Islet of Langerhans (tissue), 1 donor: ENCODE data around the gene ARHGEF18.
"Not testable (repeated sequence)": the region's sequence is repeated elsewhere in the genome, so short reads cannot be mapped to it uniquely, and the experiment has no call there.

ENCODE experiments used
- FAIRE-seq: peaks from one replicate; lab custom pipeline; 2011; peaks lifted over from hg19 to GRCh38; lab: Jason Lieb, UNC

The ARHGEF18 gene

DNA sequence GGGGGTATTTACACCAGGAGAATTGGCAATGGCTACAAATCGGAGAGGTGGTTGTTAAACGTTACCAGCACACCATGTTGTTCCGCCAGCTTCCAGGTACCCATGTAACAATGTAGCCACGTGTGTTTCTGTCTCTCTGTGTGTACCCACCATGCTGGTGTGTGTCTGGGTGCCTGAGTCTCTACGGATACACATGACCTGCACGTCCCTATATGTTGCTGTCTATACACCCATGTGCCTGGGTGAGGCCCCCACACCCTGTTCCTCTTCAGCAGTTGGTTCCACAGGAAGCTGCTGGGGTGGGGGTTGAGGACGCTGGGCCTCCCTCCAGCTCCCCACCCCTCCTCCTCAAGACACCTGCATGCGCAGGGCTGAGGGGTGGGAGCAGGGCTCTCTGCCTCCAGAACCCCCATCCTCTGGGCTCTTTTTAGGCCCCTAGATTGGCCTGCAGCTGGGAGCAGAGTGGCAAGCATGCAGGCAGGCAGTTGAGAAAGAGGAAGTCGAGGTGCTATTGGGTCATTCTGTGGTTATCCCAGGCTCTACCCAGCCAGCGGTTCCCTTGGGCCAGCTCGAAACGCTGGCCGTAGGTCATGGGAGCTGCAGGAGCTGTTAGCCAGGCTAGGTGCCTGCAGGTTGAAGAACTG, at the start of gene ARHGEF18:
Gene ARHGEF18, plus strand, starts transcription at position 351 of the 644 bp plus-strand sequence. CDS start 13,954 bp downstream, outside the sequence.
- FAIRE-seq, result no peak

DNA sequence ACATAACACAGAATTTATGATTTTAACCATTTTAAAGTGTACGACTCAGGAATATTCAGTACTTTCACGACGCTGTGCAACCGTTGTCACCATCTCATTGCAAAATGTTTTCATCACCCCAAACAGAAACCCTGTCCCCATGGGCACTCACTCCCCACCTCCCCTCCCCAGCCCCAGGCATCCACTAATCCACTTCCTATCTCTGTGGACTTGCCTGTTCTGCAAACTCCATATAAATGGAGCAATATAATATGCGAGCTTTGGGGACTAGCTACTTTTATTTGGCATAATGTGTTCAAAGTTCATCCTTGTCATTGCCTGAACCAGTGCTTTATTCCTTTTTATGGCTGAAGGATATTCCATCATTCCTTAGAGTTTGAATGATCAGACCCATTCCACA, 47.2 kb upstream of the ARHGEF18 start:
- no peak for FAIRE-seq

DNA sequence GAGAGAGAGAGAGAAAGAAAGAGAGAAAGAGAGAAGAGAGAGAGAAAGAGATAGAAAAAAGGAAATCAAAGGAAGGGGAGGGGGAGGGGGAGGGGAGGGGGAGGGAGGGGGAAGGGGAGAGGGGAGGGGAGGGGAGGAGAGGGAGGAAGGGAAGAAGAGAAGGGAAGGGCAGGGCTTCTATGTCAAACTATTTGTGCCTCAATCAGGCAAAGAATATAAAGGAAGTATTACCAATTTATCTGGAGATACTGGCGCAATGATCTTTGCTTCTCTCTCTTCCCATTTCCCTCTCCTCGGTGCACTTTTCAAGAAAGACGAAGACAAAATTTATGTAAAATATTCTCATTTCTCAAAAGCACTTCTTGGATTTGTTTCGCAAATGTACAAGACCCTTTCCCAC, 45.3 kb upstream of the ARHGEF18 start:
- no peak for FAIRE-seq

DNA sequence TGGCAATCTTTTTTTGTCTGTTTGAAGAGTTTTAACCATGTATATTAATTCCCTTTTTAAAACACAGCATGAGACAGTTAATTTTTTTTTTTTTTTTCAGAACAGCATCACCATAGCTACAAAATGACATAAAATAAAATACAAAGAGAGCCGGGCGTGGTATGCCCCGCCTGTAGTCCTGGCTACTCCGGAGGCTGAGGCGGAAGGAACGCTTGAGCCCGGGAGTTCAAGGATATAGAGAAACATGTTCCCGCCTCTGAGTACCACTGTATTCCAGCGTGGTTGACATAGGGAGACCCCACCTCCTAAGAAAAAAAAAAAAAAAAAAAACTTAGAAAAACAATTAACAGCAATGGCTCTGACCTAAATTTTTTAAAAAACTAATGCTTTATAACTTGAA, 44.5 kb upstream of the ARHGEF18 start:
- no peak for FAIRE-seq

DNA sequence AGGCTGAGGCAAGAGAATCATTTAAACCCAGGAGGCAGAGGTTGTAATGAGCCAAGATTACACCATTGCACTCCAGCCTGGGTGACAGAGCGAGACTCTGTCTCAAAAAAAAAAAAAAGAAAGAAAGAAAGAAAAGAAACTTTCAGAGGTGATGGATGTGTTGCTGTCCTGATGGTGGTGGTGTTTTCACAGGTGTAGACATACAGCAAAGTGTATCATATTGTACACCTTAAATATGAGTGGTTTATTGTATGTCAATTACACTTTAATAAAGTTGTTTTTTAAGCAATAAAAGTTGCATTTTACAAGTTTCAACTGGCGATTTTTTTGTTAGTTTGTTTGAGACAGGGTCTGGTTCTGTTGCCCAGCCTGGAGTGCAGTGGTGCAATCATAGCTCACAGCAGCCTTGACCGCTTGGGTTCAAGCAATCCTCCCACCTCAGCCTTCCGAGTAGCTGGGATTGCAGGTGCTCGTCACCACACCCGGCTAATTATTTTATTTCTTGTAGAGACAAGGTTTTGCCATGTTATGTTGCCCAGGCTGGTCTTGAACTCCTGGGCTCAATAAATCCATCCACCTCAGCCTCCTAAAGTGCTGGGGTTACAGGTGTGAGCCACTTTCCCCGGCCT, 41.0 kb upstream of the ARHGEF18 start:
- FAIRE-seq, result no peak

DNA sequence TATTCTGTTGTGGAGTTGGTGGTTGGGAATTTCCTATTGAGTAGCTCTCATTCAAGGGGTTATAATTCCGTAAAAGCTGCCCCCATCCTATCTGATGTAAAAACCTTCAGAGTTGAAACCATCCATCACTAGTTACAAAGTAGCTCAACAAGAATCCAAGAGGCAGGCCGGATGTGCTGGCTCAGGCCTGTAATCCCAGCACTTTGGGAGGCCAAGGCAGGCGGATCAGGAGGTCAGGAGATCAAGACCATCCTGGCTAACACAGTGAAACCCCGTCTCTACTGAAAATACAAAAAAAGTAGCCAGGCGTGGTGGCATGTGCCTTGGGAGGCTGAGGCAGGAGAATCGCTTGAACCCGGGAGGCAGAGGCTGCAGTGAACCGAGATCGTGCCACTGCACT, 40.4 kb upstream of the ARHGEF18 start:
- not testable (repeated sequence) for FAIRE-seq

DNA sequence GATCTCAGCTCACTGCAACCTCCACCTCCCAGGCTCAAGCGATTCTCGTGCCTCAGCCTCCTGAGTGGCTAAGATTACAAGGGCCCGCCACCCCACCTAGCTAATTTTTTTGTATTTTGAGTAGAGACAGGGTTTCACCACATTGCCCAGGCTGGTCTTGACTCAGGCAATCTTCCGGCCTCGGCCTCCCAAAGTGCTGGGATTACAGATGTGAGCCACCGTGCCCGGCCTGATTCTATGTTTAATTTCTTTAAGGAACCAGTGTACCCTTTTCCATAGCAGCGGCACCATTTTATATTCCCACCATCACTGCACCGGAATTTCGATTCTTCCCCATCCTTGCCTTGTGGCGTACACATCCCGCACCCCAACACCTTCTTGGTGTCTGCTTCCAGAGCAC, 36.8 kb upstream of the ARHGEF18 start:
- no peak for FAIRE-seq

DNA sequence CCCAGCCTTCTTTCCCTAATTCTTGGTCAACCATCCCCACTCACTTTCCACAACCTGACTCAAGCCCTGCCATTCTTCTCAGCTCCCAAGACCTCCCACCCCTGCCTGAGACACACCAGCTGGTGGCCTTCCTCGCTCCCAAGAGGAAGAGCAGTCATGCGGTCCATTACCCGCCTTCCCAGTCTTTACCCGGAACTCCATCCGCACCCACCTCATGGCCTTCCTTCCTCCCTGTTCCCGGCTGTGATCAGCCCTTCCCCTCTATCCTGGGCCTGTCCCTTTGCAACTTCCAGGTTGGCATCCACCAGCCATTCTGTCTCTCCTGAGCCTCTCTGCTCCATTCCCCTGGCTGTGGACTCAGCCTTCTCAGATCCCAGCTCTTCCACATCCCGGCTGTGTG, 35.9 kb upstream of the ARHGEF18 start:
- no peak for FAIRE-seq

DNA sequence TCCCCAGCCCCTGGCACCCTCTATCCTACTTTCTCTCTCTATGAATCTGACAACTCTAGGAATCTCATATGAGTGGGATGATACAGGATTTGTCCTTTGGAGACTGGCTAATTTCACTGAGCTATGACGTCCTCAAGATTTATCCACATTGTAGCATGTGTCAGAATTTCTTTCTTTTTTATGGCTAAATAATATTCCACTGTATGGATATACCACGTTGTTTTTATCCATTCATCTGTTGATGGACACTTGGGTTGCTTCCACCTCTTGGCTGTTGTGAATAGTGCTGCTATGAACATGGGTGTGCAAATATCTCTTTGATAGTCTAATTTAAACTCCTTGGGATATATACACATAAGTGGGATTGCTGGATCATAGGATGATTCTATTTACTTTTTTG, 30.6 kb upstream of the ARHGEF18 start:
- FAIRE-seq, result no peak

DNA sequence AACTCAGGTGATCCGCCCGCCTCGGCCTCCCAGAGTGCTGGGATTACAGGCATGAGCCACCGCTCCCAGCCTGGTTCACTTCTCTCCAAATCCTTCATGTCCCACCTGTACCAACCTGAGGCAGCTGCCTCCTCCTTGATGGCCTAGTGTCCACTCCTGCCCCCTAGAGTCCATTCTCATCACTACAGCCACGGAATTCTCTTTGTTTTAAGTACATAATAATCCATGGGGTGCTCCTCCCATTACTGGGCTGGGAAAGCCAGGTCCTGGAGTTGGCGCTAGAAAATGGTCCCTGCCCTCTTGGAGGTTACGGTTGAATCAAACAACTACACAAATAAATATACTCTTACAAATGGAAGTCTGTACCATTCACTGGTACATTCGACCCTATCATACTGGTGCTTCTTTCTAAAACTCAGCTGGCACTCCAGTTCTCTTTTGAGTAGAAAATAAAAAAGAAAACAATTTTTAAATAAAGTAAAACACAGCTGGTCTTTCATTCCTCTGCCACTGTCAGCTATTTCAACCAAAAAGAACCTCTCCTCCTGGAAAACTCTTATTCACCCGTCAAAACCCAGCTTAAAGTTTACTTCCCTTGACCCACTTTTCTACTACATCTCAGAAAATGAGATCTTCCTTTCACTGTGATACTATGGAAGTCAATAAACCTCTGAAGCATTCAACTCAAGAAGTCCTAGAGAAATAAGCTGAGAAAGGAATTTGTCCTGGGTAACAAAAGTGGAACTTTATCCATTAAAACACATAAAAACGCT, 22.4 kb upstream of the ARHGEF18 start:
- FAIRE-seq, result no peak

DNA sequence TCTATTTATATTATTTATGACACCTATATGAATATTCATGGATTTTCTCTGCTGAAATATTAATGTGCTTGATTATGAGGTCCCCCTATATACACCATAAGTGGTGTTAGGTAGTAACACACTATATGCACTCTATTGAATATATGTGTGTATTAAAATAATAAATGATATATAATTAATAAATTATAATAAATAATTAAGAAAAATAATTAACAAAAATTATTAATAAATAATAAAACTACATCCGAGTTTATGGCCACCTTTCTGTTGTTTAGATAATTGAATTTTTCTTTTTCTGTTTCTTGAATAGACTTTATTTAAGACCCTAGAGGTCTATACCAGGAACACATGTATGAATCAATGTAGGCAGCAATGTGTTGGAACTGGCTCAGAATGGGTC, 20.9 kb upstream of the ARHGEF18 start:
- FAIRE-seq, result no peak

DNA sequence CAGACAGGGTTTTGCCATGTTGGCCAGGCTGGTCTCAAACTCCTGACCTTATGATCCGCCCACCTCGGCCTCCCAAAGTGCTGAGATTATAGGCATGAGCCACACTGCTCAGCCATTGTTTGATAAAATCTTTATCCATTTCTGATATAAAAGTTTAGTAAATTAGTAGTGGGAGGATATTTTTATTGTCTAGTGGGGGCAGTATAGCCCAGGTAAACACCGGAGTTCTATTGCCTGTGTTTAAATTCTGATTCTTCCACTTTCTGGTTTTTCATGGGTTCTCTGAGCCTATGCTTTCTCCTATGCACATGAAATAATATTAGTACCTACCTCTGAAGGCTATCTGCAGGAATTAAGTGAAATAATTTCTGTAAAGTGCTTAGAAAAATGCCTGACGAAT, 20.1 kb upstream of the ARHGEF18 start:
- no peak for FAIRE-seq

DNA sequence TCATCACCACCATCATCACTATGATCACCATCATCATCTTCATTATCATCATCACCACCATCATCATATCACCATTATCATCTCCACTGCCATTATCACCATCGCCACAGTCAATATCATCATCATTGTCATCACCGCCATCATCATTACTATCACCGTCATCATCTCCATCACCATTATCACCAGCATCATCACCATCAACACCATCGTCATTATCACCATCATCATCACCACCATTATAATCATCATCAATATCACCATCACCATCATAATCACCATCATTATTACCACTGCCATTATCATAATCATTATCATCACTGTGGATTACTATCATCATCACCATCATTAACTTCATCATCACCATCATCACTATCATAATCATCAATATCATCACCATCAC, 17.3 kb upstream of the ARHGEF18 start:
- no peak for FAIRE-seq

DNA sequence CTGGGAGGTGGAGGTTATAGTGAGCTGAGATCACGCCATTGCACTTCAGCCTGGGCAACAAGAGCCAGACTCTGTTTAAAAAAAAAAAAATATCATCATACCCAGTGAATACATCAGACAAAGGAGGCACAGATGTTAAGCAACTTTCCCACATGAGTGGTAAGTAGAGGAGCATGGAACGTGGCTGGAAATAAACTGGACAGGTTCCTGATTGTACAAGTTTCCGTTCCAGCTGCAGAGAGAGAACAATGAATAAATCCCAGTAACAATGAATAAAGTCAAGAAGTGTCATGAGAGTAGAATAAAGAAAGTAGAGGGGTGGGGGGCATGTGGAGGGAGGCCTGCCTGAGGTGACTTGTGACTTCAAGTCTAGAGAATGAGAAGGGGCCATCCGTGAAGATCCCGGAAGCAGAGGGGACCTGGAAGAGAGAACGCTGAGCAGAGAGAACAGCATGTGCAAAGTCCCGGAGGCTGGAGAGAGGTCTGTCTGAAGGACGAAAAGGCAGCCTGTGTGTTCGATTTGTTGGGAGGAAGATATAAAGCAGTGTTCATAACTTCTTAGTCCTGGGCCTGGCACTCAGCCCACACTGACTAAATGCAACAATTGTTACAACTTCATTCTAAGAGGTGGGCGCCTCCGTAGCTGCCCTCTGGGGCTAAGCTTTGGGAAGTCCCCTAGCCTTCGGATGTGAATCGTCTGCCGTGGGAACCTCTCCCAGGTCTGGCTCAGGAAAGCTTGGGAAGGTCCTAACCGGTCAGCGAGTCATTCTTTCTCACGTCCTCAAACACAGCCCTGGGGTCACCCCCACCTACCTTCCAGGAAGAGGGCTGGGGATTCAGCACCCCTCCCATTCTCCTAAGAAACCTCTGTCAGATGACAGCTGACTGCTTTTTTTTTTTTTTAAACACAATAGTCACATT, 15.3 kb upstream of the ARHGEF18 start:
- no peak for FAIRE-seq

DNA sequence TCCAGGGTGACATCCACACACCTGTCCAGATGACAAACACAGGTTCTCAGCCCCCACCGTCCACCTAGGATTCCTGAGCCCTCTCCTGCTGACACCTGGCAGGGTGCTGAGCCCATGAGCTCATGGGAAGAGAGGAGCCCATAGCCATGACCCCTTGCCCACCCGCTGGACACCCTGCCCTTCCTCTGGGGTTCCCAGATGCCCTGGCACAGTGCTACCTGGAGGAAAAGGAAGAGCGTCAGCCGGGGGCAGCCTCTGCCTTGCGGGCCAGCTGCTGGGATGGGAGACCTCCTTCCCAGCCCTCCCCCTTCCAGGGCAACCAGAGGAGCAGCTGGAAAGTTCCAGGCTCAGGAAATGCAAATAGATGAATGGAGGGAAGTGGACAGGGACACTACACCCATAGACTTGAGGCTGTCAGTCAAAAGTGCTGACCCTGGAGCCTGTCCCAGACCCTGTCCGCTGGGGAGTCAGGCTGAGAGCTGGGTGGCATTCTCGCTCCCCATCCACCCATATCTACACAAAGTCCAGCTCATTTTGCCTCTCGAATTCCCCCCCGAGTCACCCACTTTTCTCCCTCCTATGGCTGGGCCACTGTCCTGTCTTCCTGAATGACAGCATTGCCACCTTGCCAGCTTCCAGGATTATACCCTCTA, 12.3 kb upstream of the ARHGEF18 start:
- FAIRE-seq, result no peak

DNA sequence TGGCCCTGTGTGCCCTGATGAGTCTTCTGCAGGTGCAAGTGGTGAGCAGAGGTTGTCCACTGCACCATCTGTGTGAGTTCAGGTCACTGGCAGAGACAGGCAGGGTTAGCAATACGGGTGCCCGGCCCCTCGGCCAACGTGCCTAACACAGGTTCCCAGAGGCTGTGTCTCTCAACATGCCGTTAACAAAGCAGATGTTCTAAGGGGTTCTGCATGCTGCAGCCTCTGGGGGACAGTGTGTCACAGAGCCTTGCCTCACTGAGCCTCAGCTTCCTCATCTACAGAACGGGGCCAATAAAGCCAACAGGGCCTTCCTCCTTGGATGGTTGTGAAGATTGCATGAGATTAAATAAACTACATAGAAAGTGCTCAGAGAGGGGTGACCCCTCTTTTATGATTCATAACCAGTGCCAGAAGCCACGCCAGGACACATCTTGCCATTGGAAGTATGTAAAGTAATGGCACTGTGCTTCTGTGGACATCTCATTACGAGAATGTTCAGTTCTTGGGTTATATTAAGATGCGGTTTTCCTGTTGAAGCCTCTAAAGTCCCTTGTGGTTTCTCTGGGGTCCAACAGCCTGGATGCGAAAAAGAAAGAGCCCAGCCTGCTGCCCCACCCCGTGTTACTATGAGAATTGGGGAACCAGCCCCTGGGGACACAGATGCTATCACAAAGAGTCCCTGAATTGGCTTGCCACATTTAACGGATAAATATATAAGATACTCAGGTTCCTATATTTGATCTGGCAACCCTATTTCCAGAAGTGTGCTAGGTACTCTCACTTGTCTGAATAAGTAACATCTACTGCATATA, 11.2 kb upstream of the ARHGEF18 start:
- FAIRE-seq, result no peak

DNA sequence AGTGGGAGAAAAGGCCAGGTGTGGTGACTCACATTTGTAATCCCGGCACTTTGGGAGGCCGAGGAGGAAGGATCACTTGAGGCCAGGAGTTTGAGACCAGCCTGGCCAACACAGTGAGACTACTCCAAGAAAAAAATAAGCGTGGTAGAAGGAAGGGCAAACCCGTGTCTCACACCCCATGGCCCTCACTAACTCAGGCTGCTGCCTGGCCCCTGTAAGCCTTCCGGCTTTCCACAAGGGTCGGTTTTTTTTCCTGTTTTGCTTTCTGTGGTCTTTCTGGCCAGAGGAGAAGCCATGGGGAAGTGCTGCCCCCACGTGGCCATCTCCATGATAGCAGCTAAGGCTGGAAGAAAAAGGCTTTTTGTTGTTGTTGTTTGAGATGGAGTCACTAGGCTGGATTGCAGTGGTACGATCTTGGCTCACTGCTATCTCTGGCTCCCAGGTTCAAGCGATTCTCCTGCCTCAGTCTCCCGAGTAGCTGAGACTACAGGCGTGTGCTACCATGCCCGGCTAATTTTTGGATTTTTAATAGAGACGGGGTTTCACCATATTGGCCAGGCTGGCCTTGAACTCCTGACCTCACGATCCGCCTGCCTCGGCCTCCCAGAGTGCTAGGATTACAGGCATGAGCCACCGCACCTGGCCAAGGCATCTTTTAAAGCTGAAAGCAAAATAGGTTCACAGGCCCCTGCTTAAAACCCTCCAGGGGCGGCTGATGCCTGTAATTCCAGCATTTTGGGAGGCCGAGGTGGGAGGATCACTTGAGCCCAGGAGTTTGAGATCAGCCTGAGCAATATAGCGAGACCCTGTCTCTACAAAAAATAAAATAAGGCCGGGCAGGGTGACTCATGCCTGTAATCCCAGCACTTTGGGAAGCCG, 7.5 kb upstream of the ARHGEF18 start:
- peak; percentile 87 for FAIRE-seq

DNA sequence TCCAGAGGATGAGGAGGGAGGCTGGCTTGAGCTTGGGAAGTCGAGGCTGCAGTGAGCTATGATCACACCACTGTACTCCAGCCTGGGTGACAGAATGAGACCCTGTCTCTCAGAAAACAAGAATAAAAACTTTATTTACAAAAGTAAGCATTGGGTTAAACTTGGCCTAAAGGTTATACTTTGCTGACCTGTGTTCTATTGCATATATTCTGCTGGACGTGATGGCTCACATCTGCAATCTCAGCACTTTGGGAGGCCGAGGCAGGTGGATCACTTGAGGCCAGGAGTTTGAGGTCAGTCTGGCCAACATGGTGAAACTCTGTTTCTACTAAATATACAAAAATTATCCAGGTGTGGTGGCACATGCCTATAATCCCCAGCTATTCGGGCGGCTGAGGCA, 6.6 kb upstream of the ARHGEF18 start:
- FAIRE-seq, result no peak

DNA sequence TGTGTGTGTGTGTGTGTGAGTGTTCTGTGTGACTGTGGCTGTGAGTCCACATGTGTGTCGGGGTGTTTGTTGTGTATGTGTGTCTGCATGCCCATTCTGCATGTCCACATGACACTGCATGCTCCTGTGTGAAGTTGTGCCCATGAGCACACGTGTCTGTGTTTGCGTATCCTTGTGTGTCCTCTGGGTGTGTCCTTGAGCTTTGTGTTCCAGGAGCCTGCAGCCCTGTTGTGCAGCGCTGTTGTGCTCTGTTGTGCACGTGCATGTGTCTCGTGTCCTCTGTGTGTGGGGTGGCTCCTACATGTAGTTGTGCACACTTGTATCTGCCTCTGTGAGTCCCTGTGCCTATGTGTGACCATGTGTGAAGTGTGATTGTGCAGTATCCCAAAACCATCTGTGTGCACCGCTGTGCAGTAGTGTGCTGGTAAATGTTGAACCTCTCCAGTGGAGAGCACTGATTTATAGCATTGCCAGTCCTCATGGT, 2.2 kb upstream of the ARHGEF18 start:
- FAIRE-seq, result no peak

DNA sequence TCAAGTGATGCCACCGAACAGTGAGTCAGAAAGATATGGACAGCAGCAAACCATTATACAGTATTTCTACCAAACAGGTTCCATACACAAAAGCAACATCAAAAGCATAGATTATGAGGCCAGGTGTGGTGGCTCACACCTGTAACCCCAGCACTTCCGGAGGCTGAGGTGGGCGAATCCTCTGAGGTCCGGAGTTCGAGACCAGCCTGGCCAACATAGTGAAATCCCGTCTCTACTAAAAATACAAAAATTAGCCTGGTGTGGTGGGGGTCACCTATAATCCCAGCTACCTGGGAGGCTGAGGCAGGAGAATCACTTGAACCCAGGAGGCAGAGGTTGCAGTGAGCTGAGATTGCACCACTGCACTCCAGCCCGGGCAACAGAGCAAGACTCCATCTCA, 1.7 kb upstream of the ARHGEF18 start:
- FAIRE-seq, result not testable (repeated sequence)
